ENCODE data around the gene NUP214. TPM values are rescaled to one million over a fixed set of nuclear protein-coding genes. Genes with fewer than 3 reads are reported as not detected.

NUP214 gene
- total RNA-seq, 6 experiments from 2014 or later: 34.2 to 43.7 (median 39.3) TPM

DNA sequence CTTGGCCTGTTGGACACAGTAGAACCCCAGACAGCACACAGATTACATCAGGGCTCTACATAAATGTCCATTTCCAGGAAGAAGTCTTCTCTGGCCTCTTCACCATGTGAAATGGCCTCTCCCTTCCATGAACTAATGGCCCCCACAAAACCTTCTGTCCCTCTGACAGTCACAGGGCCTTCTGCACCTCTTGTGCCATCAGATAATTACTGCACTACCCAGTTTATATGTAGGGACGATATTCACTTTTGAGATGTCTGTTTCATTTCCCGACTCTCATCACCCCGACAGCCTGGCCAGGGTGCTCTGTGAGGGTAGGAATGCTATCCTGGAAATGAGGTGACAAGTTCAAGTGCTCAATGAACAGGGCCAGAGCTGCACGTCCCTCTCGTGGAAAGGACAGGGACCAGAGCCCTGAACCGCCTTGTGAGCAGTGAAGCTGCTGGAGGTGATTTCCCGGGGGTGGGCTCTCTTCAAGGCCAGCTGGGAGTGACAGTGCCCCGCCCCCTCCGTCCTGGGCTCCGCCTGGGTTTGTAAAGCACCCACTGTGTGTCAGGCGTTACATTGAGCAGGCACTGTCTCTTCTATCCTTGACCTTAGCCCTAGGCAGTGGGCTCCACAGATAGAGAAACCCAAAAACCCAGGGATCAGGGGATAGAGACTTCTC lies 153.9 kb downstream of the NUP214 start:
- Mint-ChIP-seq H3K4me3 (no peak overlapping the region), H3K27me3 (ENCODE audit: insufficient read depth) (peaks cover 39% of the 10 kb centered on the region), H3K36me3 (ENCODE audit: low read depth) (0 out of 2 replicates have a peak, but pooled peaks cover 4% of the 10 kb centered on the region), H3K27ac (no peak overlapping the region), H3K4me1 (ENCODE audit: low read depth) (no peaks in the 10 kb centered on the region), H3K9me3 (no peaks in the 10 kb centered on the region)
- TF ChIP-seq, protein P1, sequence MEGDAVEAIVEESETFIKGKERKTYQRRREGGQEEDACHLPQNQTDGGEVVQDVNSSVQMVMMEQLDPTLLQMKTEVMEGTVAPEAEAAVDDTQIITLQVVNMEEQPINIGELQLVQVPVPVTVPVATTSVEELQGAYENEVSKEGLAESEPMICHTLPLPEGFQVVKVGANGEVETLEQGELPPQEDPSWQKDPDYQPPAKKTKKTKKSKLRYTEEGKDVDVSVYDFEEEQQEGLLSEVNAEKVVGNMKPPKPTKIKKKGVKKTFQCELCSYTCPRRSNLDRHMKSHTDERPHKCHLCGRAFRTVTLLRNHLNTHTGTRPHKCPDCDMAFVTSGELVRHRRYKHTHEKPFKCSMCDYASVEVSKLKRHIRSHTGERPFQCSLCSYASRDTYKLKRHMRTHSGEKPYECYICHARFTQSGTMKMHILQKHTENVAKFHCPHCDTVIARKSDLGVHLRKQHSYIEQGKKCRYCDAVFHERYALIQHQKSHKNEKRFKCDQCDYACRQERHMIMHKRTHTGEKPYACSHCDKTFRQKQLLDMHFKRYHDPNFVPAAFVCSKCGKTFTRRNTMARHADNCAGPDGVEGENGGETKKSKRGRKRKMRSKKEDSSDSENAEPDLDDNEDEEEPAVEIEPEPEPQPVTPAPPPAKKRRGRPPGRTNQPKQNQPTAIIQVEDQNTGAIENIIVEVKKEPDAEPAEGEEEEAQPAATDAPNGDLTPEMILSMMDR (IDR thresholded peaks at IDR 0.05): no peak
- no peak for DNase-seq

DNA sequence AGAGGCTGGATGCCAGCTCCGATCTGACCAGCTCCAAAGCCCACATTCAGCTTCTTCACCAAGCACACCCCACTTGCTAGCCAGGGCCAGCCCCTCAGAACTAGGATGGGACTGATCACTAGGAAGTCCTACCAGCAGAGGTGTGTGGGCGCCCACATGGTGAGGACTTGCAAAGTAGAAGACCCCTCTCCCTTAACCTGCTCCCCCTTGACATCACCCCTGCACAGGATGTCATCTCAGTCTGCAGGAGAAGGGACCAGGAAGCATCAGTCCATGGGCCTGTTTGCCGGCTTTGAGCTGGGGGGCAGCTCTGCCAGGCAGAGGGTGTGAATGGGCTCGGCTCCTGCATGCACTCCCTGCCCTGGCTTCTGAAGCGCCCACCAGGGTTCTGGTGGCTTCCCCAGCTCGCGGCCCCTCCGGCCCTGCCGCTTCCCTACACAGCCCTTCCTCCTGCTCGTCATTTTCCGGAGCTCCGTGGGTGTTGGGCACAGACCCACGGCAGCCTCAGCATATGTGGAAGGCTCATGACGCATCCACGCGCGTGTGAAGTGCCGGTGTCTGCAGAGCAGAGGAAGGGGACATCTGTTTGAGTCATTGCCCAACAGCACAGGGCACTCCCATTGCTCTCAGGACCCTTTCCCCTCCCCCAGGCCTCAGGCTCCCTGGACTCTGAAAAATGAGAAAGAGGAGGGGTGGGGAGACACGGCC lies 154.6 kb downstream of the NUP214 start:
- no peaks in the 10 kb centered on the region for H3K4me1 Mint-ChIP-seq (ENCODE audit: low read depth)
- 0 out of 2 replicates have a peak, but pooled peaks cover 4% of the 10 kb centered on the region for H3K36me3 Mint-ChIP-seq (ENCODE audit: low read depth)
- TF ChIP-seq, protein P1 (IDR thresholded peaks at IDR 0.05): no peak
- no peak overlapping the region for H3K27ac Mint-ChIP-seq
- no peak for DNase-seq
- H3K9me3 Mint-ChIP-seq: no peaks in the 10 kb centered on the region
- H3K27me3 Mint-ChIP-seq (ENCODE audit: insufficient read depth): peaks cover 36% of the 10 kb centered on the region
- H3K4me3 Mint-ChIP-seq: no peak overlapping the region

DNA sequence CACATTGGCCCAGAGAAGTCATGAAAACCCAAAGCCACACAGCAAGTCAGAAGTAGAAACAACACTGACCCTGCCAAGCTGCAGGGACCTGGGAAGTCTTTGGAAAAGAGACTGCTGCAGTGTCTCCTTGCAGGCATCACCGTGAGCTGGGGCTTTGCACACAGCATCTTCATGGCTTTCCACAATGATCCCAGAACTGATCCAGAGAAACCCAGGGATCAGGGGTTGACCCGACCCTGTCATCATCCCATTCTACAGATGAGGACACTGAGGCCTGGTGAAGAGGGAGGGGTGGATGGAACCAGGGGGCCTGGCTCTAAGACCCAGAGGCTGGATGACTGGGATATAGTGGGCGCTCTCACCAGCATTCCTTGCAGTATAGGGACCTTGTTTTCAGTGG lies 155.3 kb downstream of the NUP214 start:
- H3K4me3 Mint-ChIP-seq: no peak overlapping the region
- TF ChIP-seq, protein P1 (IDR thresholded peaks at IDR 0.05): no peak
- DNase-seq: no peak
- H3K36me3 Mint-ChIP-seq (ENCODE audit: low read depth): 0 out of 2 replicates have a peak, but pooled peaks cover 4% of the 10 kb centered on the region
- no peaks in the 10 kb centered on the region for H3K4me1 Mint-ChIP-seq (ENCODE audit: low read depth)
- H3K27me3 Mint-ChIP-seq (ENCODE audit: insufficient read depth): peaks cover 34% of the 10 kb centered on the region
- no peak overlapping the region for H3K27ac Mint-ChIP-seq
- H3K9me3 Mint-ChIP-seq: no peaks in the 10 kb centered on the region

DNA sequence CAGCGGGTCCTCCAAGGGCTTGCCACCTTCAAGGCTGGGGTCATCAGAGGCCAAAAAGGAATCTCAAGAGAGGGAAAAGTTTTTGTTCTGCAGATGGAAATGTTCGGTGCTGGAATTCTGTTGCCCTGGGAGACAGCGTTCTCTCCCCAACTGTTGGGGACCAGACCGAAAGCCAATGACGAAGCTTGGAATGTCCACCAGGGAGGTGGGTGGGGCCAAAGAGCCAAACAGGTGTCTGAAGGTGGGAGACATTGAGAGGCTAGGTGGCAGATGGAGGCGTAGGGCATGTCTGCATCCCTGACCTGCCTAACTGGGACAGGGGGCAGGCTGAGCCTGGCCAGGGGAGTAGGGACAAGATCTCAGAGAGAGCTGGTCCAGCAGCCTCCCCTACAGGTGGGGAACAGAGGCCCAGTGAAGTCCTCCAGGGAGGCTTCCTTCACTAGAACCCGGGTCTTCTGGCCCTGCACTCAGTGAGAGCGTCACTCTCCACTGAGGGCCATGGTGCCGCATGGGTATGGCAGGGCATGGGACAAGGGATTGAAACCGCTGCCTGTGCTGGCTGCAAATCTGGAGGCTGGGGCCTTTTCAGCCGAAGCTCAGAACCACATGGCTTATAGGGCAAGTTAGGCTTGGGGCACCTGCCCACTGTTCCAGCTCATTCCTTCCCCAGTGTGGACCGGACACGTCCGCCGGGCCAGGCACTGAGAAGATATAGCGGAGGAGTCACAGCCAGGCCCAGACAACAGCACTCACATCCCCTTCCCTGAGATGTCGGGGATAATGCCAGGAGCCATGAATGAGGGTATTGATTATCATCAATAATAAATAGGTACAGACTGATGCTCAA lies 156.0 kb downstream of the NUP214 start:
- Mint-ChIP-seq H3K36me3 (ENCODE audit: low read depth) (0 out of 2 replicates have a peak, but pooled peaks cover under 1% of the 10 kb centered on the region), H3K9me3 (no peaks in the 10 kb centered on the region), H3K4me3 (no peak overlapping the region), H3K27me3 (ENCODE audit: insufficient read depth) (peaks cover 27% of the 10 kb centered on the region), H3K27ac (no peak overlapping the region), H3K4me1 (ENCODE audit: low read depth) (no peaks in the 10 kb centered on the region)
- no peak for DNase-seq
- TF ChIP-seq, protein P1 (IDR thresholded peaks at IDR 0.05): no peak

DNA sequence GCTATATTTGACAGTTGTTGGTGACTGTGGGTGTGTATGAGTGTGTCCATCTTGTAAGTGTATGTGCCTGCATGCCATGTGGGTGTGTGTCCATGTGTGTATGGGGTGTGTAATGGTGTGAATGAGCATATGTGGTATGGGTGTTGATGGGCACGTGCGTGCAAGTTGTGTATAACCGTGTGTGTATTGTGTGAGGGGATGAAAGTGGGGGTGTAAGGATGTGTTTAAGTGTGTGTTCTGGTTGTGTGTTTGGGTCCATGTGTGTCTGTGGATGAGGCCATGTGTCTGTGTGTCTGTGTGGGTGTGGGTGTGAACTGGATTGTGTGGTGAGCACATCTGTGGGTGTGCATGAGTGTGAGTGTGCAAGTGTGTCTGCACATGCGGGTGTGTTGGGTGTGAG lies 156.8 kb downstream of the NUP214 start:
- no peaks in the 10 kb centered on the region for H3K4me1 Mint-ChIP-seq (ENCODE audit: low read depth)
- no peak overlapping the region for H3K4me3 Mint-ChIP-seq
- H3K36me3 Mint-ChIP-seq (ENCODE audit: low read depth): no peaks in the 10 kb centered on the region
- DNase-seq: no peak
- H3K9me3 Mint-ChIP-seq: no peaks in the 10 kb centered on the region
- H3K27me3 Mint-ChIP-seq (ENCODE audit: insufficient read depth): peaks cover 27% of the 10 kb centered on the region
- TF ChIP-seq, protein P1 (IDR thresholded peaks at IDR 0.05): no peak
- H3K27ac Mint-ChIP-seq: no peak overlapping the region

Data from HFFc6 (cell line).